GM12874 (cell line): ENCODE data around the gene VCX3B.

Experiments used
- CTCF ChIP-seq: IDR thresholded peaks from 2 replicates; pipeline ENCODE4 v1.5.1; 2011; ENCODE audit warnings: low read depth, mild to moderate bottlenecking, control low read depth, low read length, moderate library complexity; ENCODE audit not compliant: insufficient read depth

The VCX3B gene

DNA sequence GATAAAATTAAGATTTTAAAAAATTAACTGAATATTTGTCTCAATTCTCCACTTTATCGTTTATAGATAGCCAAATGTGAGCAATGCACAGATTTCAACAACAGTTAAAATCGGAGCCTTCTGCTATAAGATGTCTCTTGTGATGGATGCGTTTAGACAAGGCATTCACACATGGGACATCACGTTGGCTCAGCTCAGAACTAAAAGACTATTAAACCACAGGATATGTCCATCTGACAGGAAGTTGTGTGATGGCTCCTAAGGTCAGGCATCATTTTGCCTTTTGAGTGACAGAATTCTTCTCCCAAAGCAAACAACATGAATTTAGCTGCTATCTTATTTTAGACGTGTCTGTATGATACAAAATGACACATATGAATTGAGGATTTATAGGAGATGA is 17.3 kb upstream of the VCX3B start:
- TF ChIP-seq CTCF = no peak

DNA sequence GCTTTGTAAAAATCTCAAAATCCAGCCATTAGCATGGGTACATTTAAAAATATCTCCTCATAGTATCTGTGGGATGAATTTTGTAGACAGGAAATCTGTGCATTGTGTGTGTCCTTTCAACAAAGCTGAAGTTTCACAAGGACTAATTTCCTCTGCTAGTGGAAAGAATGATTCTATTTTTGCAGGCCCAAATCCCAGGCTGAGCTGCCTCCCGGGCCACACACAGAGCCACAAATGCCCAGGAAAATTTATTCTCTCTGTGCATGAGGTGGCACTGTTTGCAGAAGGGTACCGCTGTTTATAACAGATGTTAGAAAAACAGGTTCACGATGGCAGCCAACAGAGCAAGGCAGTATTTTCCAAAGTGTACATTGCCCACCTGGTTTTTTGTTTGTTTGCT is 11.0 kb upstream of the VCX3B start:
- TF ChIP-seq CTCF = no peak

GRCh38 chrX:8455557-8455956 is 9.1 kb upstream of the VCX3B start:
- TF ChIP-seq CTCF = no peak

DNA sequence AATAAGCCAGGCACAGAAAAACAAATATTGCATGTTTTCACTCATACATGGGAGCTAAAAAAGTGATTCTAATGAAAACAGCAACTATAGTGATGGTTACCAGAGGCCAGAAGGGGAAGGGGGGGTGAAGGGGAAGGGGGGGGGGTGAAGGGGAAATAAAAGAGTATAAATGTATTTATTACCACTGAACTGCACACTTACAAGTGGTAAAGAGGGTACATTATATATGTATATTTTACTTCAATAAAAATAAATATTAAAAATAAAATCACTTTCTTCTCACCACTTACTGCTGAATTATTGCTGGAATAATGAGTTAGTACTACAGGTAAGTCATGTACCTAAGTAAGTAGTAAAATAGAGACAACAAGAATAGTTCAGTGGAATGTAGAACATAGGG is 2.1 kb upstream of the VCX3B start:
- no peak for TF ChIP-seq CTCF

DNA sequence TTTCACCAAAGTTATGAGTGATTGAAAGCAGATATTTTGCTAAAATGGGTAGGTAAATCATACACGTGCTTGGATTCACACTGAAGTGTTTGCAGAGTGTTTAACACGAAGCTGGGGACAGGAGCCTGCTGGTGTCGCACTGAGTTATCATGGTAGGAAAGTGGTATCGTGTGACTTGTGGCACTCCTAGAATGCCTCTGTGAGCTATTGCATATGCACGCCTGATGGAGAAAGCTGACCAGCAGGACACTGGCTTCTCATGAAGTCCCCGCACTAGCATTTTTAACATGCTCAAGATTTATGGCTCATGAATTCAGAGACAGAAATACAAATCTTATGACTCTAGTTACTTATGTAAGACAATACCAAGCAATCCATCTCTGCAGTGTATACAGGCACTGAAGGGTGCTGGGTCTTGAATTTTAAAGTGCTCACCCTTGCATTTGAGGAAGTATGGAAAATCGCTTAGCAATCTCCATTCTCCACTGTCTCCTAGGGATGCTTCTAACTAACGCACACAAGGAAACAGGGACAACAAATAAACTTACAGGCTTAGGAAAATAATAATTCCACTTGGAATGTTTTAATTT is 19.8 kb downstream of the VCX3B start:
- TF ChIP-seq CTCF = no peak

DNA sequence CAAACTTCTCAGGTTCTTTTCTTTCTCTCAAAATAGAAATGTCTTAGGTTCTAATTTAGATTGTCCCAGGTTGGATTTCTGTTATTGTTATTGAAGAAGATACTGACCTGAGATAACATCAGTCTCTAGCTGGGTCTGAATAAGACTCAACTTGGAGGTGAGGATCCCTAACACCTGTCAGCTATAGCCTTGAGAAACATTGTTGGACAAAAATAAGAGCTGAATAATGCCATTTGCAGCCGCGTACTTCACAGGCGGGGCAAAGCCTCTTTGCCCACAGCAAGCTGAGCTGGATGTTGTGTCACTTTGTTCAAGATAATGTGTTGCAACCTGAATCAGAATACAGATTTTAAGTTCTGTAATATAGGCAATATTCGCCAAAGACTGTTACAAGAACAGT is 35.6 kb downstream of the VCX3B start:
- no peak for TF ChIP-seq CTCF

GRCh38 chrX:8504451-8504850 is 39.8 kb downstream of the VCX3B start:
- TF ChIP-seq CTCF = no peak
